Transverse colon (tissue), 4 donors: ENCODE data around the gene CDH22. TPM values are rescaled to one million over a fixed set of nuclear protein-coding genes. Genes with fewer than 3 reads are reported as not detected.

Source experiments
- DNase-seq: peaks from one replicate; pipeline ENCODE4 v3.0.0-alpha.2; 2019
- H3K27ac ChIP-seq, 4 donors: fragments of 200-600 bp; sonication (generic); 2 replicates each; pipeline ENCODE4 v1.5.1; 2016 to 2018; ENCODE audit warnings: inconsistent platforms in 4 of 4
- H3K27me3 ChIP-seq: fragments of 200-600 bp; sonication (generic); 2 replicates; pipeline ENCODE4 v1.5.1; 2017; ENCODE audit warnings: inconsistent platforms
- H3K36me3 ChIP-seq, 4 donors: fragments of 200-600 bp; sonication (generic); 2 replicates each; pipeline ENCODE4 v1.5.1; 2017 to 2019; ENCODE audit warnings: inconsistent platforms in 4 of 4
- H3K4me1 ChIP-seq, 4 donors: fragments of 200-600 bp; sonication (generic); 2 replicates each; pipeline ENCODE4 v1.5.1; 2017 to 2020; ENCODE audit warnings: inconsistent platforms in 4 of 4
- H3K4me3 ChIP-seq, 4 donors: fragments of 200-600 bp; sonication (generic); 1 replicate in 1 of 4; 2 replicates in 3 of 4; pipeline versions ENCODE4 v1.5.1 to v1.6.1; 2017 to 2019; ENCODE audit warnings: inconsistent platforms in 4 of 4
- H3K9me3 ChIP-seq, 2 donors: fragments of 200-600 bp; sonication (generic); 2 replicates each; pipeline ENCODE4 v1.5.1; 2017 to 2019; ENCODE audit warnings: inconsistent platforms in 2 of 2
- EP300 ChIP-seq: sonication (generic); formaldehyde crosslinking; IDR thresholded peaks from one replicate; pipeline ENCODE4 v1.6.1; 2017; ENCODE audit warnings: antibody characterized with exemption, low read depth
- POLR2A ChIP-seq: fragments of 450-650 bp; IDR thresholded peaks from one replicate; pipeline ENCODE4 v1.6.1; 2016; ENCODE audit warnings: antibody characterized with exemption, mild to moderate bottlenecking, moderate library complexity
- POLR2AphosphoS5 ChIP-seq, 3 donors: sonication (generic); formaldehyde crosslinking; IDR thresholded peaks; one replicate each; pipeline ENCODE4 v1.6.1; 2016; ENCODE audit warnings: antibody characterized with exemption in 3 of 3
- WGBS, 2 donors: methylation state at CpG; one replicate each; pipeline ENCODE4 v1.1.5; 2018; ENCODE audit warnings: low coverage in 1 of 2; 5-methylcytosine and 5-hydroxymethylcytosine counted together
- in situ Hi-C, 4 donors: fragments of 200-750 bp; cut with MboI; loops; one replicate each; pipeline versions ENCODE4 v1.15.0 to v1.15.1; 2017; ENCODE audit warnings: low sequenced_read_pairs in 3 of 4, low pct_ligation_motif_present in 1 of 4, low pct_unique_long_range_greater_than_20kb in 1 of 4
- intact Hi-C: fragments of 100-400 bp; cut with DNase I; formaldehyde crosslinking; loops from one replicate; pipeline ENCODE4 v1.15.1; 2023; ENCODE audit warnings: low total_unique reads
- total RNA-seq, 4 donors: library from RNA; depleted of rRNA; stranded (reverse); fragments of >200 nt; gene quantifications; one replicate each; pipeline ENCODE4 v1.1.0, GENCODE V29; 2016
- TF ChIP-seq, protein P1 (sequence below), 5 experiments: fragments of 200-600 bp in 3 of 5; fragments of 450-650 bp in 2 of 5; sonication (generic) in 3 of 5; IDR thresholded peaks; 1 replicate in 2 of 5; 2 replicates in 3 of 5; pipeline ENCODE4 v1.5.1; 2016 to 2017; ENCODE audit warnings: antibody characterized with exemption in 5 of 5, inconsistent platforms in 3 of 5, mild to moderate bottlenecking in 2 of 5, moderate library complexity in 1 of 5

Gene CDH22
- total RNA-seq, 4 donors from 2014 or later, result not detected

- intact Hi-C loops (loop anchor here (10.0 kb wide), 1 partner anchor 215 kb away; no protein-coding TSS in a partner anchor), in situ Hi-C loops (no loop called here)
- no peak overlapping the region for H3K4me3 ChIP-seq
- no peaks in the 10 kb centered on the region for H3K9me3 ChIP-seq
- peak overlapping the region in 2 of 4 donors; percentile 3 to 20 for H3K27ac ChIP-seq
- 36% methylated on average over 4 of the region's 4 CpGs; no CpG with 5 or more reads in 1 of the 2 donors for WGBS, 2 donors
- peaks cover 0 to 12% (median 2%) of the 10 kb centered on the region in 4 donors for H3K4me1 ChIP-seq
- TF ChIP-seq, protein P1, sequence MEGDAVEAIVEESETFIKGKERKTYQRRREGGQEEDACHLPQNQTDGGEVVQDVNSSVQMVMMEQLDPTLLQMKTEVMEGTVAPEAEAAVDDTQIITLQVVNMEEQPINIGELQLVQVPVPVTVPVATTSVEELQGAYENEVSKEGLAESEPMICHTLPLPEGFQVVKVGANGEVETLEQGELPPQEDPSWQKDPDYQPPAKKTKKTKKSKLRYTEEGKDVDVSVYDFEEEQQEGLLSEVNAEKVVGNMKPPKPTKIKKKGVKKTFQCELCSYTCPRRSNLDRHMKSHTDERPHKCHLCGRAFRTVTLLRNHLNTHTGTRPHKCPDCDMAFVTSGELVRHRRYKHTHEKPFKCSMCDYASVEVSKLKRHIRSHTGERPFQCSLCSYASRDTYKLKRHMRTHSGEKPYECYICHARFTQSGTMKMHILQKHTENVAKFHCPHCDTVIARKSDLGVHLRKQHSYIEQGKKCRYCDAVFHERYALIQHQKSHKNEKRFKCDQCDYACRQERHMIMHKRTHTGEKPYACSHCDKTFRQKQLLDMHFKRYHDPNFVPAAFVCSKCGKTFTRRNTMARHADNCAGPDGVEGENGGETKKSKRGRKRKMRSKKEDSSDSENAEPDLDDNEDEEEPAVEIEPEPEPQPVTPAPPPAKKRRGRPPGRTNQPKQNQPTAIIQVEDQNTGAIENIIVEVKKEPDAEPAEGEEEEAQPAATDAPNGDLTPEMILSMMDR (IDR thresholded peaks at IDR 0.05), result no peak
- TF ChIP-seq POLR2AphosphoS5 (IDR thresholded peaks at IDR 0.05) (no peak), EP300 (no peak), POLR2A (no peak)
- DNase-seq, result no peak
- H3K27me3 ChIP-seq, result no peaks in the 10 kb centered on the region
- peaks cover 0 to 4% (median 0%) of the 10 kb centered on the region in 4 donors for H3K36me3 ChIP-seq
Measured at GRCh38 chr20:46349742-46350056, 41.4 kb upstream of the CDH22 start.

GRCh38 chr20:46349035-46349741 lies 40.9 kb upstream of the CDH22 start:
- peaks cover 1% of the 10 kb centered on the region for H3K27me3 ChIP-seq
- WGBS, 2 donors, result 44% methylated on average over 12 of the region's 12 CpGs; no CpG with 5 or more reads in 1 of the 2 donors
- H3K36me3 ChIP-seq, result peaks cover 0 to 4% (median 0%) of the 10 kb centered on the region in 4 donors
- no peaks in the 10 kb centered on the region for H3K9me3 ChIP-seq
- H3K4me1 ChIP-seq, result peaks cover 0 to 12% (median 2%) of the 10 kb centered on the region in 4 donors
- no peak for TF ChIP-seq EP300
- TF ChIP-seq POLR2AphosphoS5 (IDR thresholded peaks at IDR 0.05), result no peak
- TF ChIP-seq, protein P1 (IDR thresholded peaks at IDR 0.05), result peak; percentile 53 to 69 (median 59)
- H3K4me3 ChIP-seq, result no peak overlapping the region
- DNase-seq, result peak; percentile 43
- in situ Hi-C loops, result no loop called here
- H3K27ac ChIP-seq, result no peak overlapping the region
- intact Hi-C loops, result loop anchor here (10.0 kb wide), 1 partner anchor 214 kb away; no protein-coding TSS in a partner anchor

DNA sequence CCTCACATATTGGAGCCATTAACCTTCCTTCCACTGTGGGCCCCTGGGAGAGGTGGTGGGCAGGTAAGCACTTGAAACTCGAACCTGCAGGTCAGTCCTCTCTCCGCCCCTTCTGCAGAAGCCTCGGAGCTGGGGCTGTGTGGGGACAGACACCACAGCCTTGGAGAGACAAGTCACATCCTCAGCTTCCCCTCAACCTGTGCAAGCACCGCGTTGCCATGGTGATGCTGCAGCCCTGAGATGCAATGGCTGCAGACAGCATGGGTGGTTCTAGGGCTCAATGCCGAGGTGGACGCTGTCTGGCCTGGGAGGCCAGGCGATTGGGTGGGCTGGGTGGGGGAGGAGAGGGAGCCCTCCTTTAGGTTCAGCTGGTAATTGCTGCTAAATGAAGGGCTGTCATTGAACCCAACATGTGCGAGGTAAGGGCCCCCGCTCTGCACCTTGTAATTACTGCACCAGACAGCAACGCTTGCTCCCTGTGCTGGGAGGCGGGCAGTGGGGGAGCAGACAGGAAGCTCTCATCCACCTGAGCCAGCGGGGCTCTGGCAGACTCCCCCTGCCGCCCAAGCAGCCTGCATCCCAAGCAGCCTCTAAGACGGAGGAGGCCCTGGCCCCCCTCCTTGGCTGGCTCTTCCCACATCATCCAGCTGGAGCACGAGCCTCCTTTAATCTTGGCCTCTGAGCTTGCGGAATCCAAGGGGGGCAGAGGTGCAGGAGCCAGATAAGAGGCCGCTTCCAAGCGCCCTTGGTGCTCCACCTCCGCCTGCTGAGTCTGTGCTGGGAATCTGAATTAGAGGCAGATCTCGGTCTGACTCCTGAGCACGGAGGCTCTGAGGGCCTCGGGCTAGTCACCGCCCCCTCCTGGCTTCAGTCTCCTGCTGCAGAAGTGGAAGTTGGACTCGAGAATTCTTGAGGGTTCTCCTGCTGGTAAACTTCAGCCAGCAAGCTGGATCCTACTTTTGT lies 39.8 kb upstream of the CDH22 start:
- 77 to 80% methylated on average over 1 to 22 of the region's 25 CpGs for WGBS, 2 donors
- peaks cover 5% of the 10 kb centered on the region for H3K27me3 ChIP-seq
- no peak for TF ChIP-seq EP300
- TF ChIP-seq, protein P1 (IDR thresholded peaks at IDR 0.05), result no peak
- DNase-seq, result no peak
- in situ Hi-C loops, result no loop called here
- peaks cover 0 to 13% (median 4%) of the 10 kb centered on the region in 4 donors for H3K4me1 ChIP-seq
- H3K27ac ChIP-seq, result no peak overlapping the region
- no peak overlapping the region for H3K4me3 ChIP-seq
- no peaks in the 10 kb centered on the region for H3K9me3 ChIP-seq
- intact Hi-C loops, result loop anchor here (10.0 kb wide), 1 partner anchor 213 kb away; no protein-coding TSS in a partner anchor
- H3K36me3 ChIP-seq, result peaks cover 0 to 4% (median 0%) of the 10 kb centered on the region in 4 donors

GRCh38 chr20:46346770-46347169 lies 38.5 kb upstream of the CDH22 start:
- TF ChIP-seq POLR2A, result no peak
- TF ChIP-seq POLR2AphosphoS5 (IDR thresholded peaks at IDR 0.05), result no peak
- TF ChIP-seq, protein P1 (IDR thresholded peaks at IDR 0.05), result no peak
- no peak for TF ChIP-seq EP300
- intact Hi-C loops, result loop anchor here (10.0 kb wide), 1 partner anchor 212 kb away; no protein-coding TSS in a partner anchor
- Histone ChIP-seq H3K9me3 (no peaks in the 10 kb centered on the region), H3K4me3 (no peak overlapping the region), H3K36me3 (peaks cover 0 to 4% (median 0%) of the 10 kb centered on the region in 4 donors), H3K4me1 (peaks cover 0 to 14% (median 4%) of the 10 kb centered on the region in 4 donors), H3K27me3 (peaks cover 13% of the 10 kb centered on the region), H3K27ac (no peak overlapping the region)
- in situ Hi-C loops, result no loop called here
- 80 to 85% methylated on average over 2 to 8 of the region's 8 CpGs for whole genome bisulfite sequencing, 2 donors
- no peak for DNase-seq
